SU-DHL-6 (cell line): ENCODE data around the gene CACNG5.

Source experiments
- EZH2phosphoT487 ChIP-seq: fragments of 200-600 bp; sonication (generic), shearing (Covaris generic); conservative IDR thresholded peaks from 2 replicates; pipeline ENCODE4 v1.6.1; 2018; ENCODE audit warnings: mild to moderate bottlenecking, antibody characterized with exemption, low read length, moderate library complexity, mixed read lengths
- TF ChIP-seq, protein P1 (sequence below): fragments of 200-600 bp; sonication (generic); IDR thresholded peaks from one replicate; pipeline ENCODE4 v1.5.1; 2017; ENCODE audit warnings: antibody characterized with exemption, mild to moderate bottlenecking, low read length, moderate library complexity; ENCODE audit not compliant: insufficient read depth, poor library complexity, severe bottlenecking

DNA sequence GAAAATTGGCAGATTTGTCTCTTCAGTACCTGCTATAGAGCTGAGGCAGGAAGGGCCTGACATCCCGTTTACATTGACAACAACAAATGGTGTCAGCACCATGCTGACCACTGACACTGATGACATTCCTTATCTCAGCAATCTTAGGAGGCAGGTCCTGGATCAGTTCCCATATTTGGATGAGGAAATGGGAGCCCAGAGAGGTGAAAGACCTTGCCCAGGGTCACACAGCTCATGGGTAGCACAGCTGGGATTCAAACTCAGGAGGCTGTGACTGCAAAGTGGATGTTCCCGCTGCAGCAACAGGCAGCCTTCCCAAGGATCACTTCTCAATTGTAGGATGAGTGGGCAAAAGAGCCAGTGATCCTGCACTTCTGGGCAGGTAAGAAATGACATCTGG lies 99.1 kb downstream of the CACNG5 start:
- TF ChIP-seq, protein P1, sequence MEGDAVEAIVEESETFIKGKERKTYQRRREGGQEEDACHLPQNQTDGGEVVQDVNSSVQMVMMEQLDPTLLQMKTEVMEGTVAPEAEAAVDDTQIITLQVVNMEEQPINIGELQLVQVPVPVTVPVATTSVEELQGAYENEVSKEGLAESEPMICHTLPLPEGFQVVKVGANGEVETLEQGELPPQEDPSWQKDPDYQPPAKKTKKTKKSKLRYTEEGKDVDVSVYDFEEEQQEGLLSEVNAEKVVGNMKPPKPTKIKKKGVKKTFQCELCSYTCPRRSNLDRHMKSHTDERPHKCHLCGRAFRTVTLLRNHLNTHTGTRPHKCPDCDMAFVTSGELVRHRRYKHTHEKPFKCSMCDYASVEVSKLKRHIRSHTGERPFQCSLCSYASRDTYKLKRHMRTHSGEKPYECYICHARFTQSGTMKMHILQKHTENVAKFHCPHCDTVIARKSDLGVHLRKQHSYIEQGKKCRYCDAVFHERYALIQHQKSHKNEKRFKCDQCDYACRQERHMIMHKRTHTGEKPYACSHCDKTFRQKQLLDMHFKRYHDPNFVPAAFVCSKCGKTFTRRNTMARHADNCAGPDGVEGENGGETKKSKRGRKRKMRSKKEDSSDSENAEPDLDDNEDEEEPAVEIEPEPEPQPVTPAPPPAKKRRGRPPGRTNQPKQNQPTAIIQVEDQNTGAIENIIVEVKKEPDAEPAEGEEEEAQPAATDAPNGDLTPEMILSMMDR, result no peak
- no peak for TF ChIP-seq EZH2phosphoT487
